GM23338 (cell line): ENCODE results near the gene MGRN1.

ENCODE experiments used
- CREB1 ChIP-seq: fragments of 250-450 bp; sonication (Bioruptor Pico); IDR thresholded peaks from 2 replicates; pipeline ENCODE4 v1.5.0; 2020; ENCODE audit warnings: low read depth, mild to moderate bottlenecking, moderate library complexity
- EZH2 ChIP-seq: fragments of 200-600 bp; sonication (generic); IDR thresholded peaks from one replicate; pipeline ENCODE4 v1.8.0; 2017; ENCODE audit warnings: antibody characterized with exemption, mild to moderate bottlenecking, low read depth; ENCODE audit not compliant: unreplicated experiment
- EZH2phosphoT487 ChIP-seq: fragments of 200-600 bp; sonication (generic); IDR thresholded peaks from one replicate; pipeline ENCODE4 v1.8.1; 2018; ENCODE audit warnings: antibody characterized with exemption; ENCODE audit not compliant: unreplicated experiment
- JUNB ChIP-seq: IDR thresholded peaks from one replicate; pipeline ENCODE4 v1.6.1; 2016; ENCODE audit warnings: antibody characterized with exemption; ENCODE audit not compliant: unreplicated experiment
- POLR2AphosphoS5 ChIP-seq: IDR thresholded peaks from 2 replicates; pipeline ENCODE4 v1.6.1; 2016; ENCODE audit warnings: antibody characterized with exemption, low read depth
- STAT1 ChIP-seq: IDR thresholded peaks from one replicate; pipeline ENCODE4 v1.6.1; 2016; ENCODE audit warnings: antibody characterized with exemption; ENCODE audit not compliant: unreplicated experiment
- ZNF114 ChIP-seq: fragments of 250-450 bp; sonication (Bioruptor Pico); IDR thresholded peaks from 2 replicates; pipeline ENCODE4 v1.5.0; 2020; ENCODE audit warnings: mild to moderate bottlenecking, moderate library complexity
- ZNF331 ChIP-seq: fragments of 250-450 bp; sonication (Bioruptor Pico); IDR thresholded peaks from 2 replicates; pipeline ENCODE4 v1.5.0; 2020; ENCODE audit warnings: low read depth, mild to moderate bottlenecking, moderate library complexity
- TF ChIP-seq, protein P1 (sequence below), 2 experiments: fragments of 200-600 bp in 1 of 2; sonication (generic) in 1 of 2; conservative IDR thresholded peaks; 2 replicates each; pipeline versions ENCODE4 v1.5.1 to v1.6.1; 2016 to 2017; ENCODE audit warnings: antibody characterized with exemption in 2 of 2, low read depth in 2 of 2, mild to moderate bottlenecking in 2 of 2, moderate library complexity in 1 of 2
- TF ChIP-seq, protein P2 (sequence below): IDR thresholded peaks from one replicate; pipeline ENCODE4 v1.6.1; 2018; ENCODE audit warnings: antibody characterized with exemption; ENCODE audit not compliant: unreplicated experiment
- TF ChIP-seq, protein P3 (sequence below): IDR thresholded peaks from 2 replicates; pipeline ENCODE4 v1.6.1; 2016; ENCODE audit warnings: antibody characterized with exemption
- TF ChIP-seq, protein P4 (sequence below): fragments of 250-450 bp; sonication (Bioruptor Pico); IDR thresholded peaks from 2 replicates; pipeline ENCODE4 v1.5.0; 2020; ENCODE audit warnings: mild to moderate bottlenecking, moderate library complexity

DNA sequence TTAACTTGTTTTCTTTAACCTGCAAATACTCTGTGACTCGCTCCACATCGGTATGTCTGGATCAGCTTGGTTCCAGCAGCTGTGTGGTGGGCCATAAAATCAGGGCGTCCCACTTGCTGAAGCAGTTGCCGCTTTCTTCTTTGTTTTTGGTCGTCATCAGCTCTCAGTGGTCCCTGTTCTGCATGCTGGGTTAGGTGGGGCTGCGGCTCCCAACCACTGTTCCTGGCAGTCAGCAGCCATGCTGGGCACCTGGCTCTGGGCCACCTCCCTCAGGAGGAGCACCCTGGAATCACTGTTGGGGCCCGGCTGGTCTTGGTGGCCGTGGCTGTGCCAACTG is 23.0 kb downstream of the MGRN1 start:
- TF ChIP-seq ZNF331 (CRISPR knock-in tag), result no peak
- TF ChIP-seq CREB1, result no peak
- TF ChIP-seq, protein P1, sequence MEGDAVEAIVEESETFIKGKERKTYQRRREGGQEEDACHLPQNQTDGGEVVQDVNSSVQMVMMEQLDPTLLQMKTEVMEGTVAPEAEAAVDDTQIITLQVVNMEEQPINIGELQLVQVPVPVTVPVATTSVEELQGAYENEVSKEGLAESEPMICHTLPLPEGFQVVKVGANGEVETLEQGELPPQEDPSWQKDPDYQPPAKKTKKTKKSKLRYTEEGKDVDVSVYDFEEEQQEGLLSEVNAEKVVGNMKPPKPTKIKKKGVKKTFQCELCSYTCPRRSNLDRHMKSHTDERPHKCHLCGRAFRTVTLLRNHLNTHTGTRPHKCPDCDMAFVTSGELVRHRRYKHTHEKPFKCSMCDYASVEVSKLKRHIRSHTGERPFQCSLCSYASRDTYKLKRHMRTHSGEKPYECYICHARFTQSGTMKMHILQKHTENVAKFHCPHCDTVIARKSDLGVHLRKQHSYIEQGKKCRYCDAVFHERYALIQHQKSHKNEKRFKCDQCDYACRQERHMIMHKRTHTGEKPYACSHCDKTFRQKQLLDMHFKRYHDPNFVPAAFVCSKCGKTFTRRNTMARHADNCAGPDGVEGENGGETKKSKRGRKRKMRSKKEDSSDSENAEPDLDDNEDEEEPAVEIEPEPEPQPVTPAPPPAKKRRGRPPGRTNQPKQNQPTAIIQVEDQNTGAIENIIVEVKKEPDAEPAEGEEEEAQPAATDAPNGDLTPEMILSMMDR (conservative IDR thresholded peaks at IDR 0.05; ENCODE audit: low read depth in 2 of 2), result no peak
- TF ChIP-seq EZH2, result no peak
- TF ChIP-seq POLR2AphosphoS5, result no peak
- TF ChIP-seq, protein P2, sequence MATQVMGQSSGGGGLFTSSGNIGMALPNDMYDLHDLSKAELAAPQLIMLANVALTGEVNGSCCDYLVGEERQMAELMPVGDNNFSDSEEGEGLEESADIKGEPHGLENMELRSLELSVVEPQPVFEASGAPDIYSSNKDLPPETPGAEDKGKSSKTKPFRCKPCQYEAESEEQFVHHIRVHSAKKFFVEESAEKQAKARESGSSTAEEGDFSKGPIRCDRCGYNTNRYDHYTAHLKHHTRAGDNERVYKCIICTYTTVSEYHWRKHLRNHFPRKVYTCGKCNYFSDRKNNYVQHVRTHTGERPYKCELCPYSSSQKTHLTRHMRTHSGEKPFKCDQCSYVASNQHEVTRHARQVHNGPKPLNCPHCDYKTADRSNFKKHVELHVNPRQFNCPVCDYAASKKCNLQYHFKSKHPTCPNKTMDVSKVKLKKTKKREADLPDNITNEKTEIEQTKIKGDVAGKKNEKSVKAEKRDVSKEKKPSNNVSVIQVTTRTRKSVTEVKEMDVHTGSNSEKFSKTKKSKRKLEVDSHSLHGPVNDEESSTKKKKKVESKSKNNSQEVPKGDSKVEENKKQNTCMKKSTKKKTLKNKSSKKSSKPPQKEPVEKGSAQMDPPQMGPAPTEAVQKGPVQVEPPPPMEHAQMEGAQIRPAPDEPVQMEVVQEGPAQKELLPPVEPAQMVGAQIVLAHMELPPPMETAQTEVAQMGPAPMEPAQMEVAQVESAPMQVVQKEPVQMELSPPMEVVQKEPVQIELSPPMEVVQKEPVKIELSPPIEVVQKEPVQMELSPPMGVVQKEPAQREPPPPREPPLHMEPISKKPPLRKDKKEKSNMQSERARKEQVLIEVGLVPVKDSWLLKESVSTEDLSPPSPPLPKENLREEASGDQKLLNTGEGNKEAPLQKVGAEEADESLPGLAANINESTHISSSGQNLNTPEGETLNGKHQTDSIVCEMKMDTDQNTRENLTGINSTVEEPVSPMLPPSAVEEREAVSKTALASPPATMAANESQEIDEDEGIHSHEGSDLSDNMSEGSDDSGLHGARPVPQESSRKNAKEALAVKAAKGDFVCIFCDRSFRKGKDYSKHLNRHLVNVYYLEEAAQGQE, result no peak
- TF ChIP-seq ZNF114 (CRISPR knock-in tag), result no peak
- no peak for TF ChIP-seq STAT1
- TF ChIP-seq EZH2phosphoT487, result no peak
- TF ChIP-seq JUNB, result no peak
- TF ChIP-seq, protein P3, sequence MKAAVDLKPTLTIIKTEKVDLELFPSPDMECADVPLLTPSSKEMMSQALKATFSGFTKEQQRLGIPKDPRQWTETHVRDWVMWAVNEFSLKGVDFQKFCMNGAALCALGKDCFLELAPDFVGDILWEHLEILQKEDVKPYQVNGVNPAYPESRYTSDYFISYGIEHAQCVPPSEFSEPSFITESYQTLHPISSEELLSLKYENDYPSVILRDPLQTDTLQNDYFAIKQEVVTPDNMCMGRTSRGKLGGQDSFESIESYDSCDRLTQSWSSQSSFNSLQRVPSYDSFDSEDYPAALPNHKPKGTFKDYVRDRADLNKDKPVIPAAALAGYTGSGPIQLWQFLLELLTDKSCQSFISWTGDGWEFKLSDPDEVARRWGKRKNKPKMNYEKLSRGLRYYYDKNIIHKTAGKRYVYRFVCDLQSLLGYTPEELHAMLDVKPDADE, result no peak
- TF ChIP-seq, protein P4, sequence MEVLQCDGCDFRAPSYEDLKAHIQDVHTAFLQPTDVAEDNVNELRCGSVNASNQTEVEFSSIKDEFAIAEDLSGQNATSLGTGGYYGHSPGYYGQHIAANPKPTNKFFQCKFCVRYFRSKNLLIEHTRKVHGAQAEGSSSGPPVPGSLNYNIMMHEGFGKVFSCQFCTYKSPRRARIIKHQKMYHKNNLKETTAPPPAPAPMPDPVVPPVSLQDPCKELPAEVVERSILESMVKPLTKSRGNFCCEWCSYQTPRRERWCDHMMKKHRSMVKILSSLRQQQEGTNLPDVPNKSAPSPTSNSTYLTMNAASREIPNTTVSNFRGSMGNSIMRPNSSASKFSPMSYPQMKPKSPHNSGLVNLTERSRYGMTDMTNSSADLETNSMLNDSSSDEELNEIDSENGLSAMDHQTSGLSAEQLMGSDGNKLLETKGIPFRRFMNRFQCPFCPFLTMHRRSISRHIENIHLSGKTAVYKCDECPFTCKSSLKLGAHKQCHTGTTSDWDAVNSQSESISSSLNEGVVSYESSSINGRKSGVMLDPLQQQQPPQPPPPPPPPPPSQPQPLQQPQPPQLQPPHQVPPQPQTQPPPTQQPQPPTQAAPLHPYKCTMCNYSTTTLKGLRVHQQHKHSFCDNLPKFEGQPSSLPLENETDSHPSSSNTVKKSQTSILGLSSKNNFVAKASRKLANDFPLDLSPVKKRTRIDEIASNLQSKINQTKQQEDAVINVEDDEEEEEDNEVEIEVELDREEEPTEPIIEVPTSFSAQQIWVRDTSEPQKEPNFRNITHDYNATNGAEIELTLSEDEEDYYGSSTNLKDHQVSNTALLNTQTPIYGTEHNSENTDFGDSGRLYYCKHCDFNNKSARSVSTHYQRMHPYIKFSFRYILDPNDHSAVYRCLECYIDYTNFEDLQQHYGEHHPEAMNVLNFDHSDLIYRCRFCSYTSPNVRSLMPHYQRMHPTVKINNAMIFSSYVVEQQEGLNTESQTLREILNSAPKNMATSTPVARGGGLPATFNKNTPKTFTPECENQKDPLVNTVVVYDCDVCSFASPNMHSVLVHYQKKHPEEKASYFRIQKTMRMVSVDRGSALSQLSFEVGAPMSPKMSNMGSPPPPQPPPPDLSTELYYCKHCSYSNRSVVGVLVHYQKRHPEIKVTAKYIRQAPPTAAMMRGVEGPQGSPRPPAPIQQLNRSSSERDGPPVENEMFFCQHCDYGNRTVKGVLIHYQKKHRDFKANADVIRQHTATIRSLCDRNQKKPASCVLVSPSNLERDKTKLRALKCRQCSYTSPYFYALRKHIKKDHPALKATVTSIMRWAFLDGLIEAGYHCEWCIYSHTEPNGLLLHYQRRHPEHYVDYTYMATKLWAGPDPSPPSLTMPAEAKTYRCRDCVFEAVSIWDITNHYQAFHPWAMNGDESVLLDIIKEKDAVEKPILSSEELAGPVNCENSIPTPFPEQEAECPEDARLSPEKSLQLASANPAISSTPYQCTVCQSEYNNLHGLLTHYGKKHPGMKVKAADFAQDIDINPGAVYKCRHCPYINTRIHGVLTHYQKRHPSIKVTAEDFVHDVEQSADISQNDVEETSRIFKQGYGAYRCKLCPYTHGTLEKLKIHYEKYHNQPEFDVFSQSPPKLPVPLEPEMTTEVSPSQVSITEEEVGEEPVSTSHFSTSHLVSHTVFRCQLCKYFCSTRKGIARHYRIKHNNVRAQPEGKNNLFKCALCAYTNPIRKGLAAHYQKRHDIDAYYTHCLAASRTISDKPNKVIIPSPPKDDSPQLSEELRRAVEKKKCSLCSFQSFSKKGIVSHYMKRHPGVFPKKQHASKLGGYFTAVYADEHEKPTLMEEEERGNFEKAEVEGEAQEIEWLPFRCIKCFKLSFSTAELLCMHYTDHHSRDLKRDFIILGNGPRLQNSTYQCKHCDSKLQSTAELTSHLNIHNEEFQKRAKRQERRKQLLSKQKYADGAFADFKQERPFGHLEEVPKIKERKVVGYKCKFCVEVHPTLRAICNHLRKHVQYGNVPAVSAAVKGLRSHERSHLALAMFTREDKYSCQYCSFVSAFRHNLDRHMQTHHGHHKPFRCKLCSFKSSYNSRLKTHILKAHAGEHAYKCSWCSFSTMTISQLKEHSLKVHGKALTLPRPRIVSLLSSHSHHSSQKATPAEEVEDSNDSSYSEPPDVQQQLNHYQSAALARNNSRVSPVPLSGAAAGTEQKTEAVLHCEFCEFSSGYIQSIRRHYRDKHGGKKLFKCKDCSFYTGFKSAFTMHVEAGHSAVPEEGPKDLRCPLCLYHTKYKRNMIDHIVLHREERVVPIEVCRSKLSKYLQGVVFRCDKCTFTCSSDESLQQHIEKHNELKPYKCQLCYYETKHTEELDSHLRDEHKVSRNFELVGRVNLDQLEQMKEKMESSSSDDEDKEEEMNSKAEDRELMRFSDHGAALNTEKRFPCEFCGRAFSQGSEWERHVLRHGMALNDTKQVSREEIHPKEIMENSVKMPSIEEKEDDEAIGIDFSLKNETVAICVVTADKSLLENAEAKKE (CRISPR knock-in tag), result no peak
